HEK293 (cell line): ENCODE results near the gene EIF5A.
A peak's percentile ranks its signal among the peaks of the same experiment; 100 is the strongest.

Experiments used
- HOXD13 ChIP-seq: sonication (generic); formaldehyde crosslinking; IDR thresholded peaks from 2 replicates; pipeline ENCODE4 v1.8.0; 2022; ENCODE audit warnings: missing genetic modification reagents, borderline replicate concordance
- KLF10 ChIP-seq: fragments of 450-650 bp; IDR thresholded peaks from 2 replicates; pipeline ENCODE4 v1.5.1; 2018; ENCODE audit warnings: missing biosample characterization, mild to moderate bottlenecking, missing genetic modification characterization
- MEIS1 ChIP-seq: sonication (generic); formaldehyde crosslinking; IDR thresholded peaks from 2 replicates; pipeline ENCODE4 v1.8.1; 2022; ENCODE audit warnings: missing genetic modification reagents, mild to moderate bottlenecking, borderline replicate concordance
- PRDM1 ChIP-seq: fragments of 450-650 bp; formaldehyde crosslinking; IDR thresholded peaks from 2 replicates; pipeline ENCODE4; 2016; ENCODE audit warnings: missing biosample characterization, missing genetic modification characterization
- PRDM2 ChIP-seq: fragments of 450-650 bp; formaldehyde crosslinking; IDR thresholded peaks from 2 replicates; pipeline ENCODE4 v1.5.1; 2016; ENCODE audit warnings: missing biosample characterization, missing genetic modification characterization, borderline replicate concordance
- PRDM6 ChIP-seq: fragments of 450-650 bp; formaldehyde crosslinking; IDR thresholded peaks from 2 replicates; pipeline ENCODE4 v1.5.1; 2017; ENCODE audit warnings: missing biosample characterization, missing genetic modification characterization
- SETDB1 ChIP-seq: IDR thresholded peaks from one replicate; pipeline ENCODE4 v1.6.1; 2017; ENCODE audit warnings: mild to moderate bottlenecking, low read length, moderate library complexity, mixed read lengths; ENCODE audit not compliant: insufficient read length
- TSHZ1 ChIP-seq: fragments of 450-650 bp; formaldehyde crosslinking; IDR thresholded peaks from 2 replicates; pipeline ENCODE4 v1.5.1; 2016; ENCODE audit warnings: missing biosample characterization, missing genetic modification characterization, borderline replicate concordance
- ZFP41 ChIP-seq: fragments of 450-650 bp; formaldehyde crosslinking; IDR thresholded peaks from 2 replicates; pipeline ENCODE4 v1.5.1; 2016; ENCODE audit warnings: missing biosample characterization, missing genetic modification characterization, borderline replicate concordance
- ZNF121 ChIP-seq: fragments of 450-650 bp; formaldehyde crosslinking; IDR thresholded peaks from 2 replicates; pipeline ENCODE4 v1.5.1; 2016; ENCODE audit warnings: missing biosample characterization, missing genetic modification characterization
- ZNF184 ChIP-seq: fragments of 450-650 bp; IDR thresholded peaks from 2 replicates; pipeline ENCODE4 v1.5.1; 2018; ENCODE audit warnings: missing biosample characterization, mild to moderate bottlenecking, missing genetic modification characterization
- ZNF26 ChIP-seq: fragments of 450-650 bp; formaldehyde crosslinking; IDR thresholded peaks from 2 replicates; pipeline ENCODE4 v1.5.1; 2016; ENCODE audit warnings: missing biosample characterization, missing genetic modification characterization
- ZNF302 ChIP-seq: fragments of 450-650 bp; formaldehyde crosslinking; IDR thresholded peaks from 2 replicates; pipeline ENCODE4 v1.5.1; 2016; ENCODE audit warnings: missing biosample characterization, missing genetic modification characterization, low read depth
- ZNF350 ChIP-seq: fragments of 450-650 bp; formaldehyde crosslinking; IDR thresholded peaks from 2 replicates; pipeline ENCODE4 v1.5.0; 2017; ENCODE audit warnings: missing biosample characterization, mild to moderate bottlenecking, missing genetic modification characterization
- ZNF366 ChIP-seq: fragments of 450-650 bp; formaldehyde crosslinking; conservative IDR thresholded peaks from 2 replicates; pipeline ENCODE4 v1.5.1; 2016; ENCODE audit warnings: missing biosample characterization, missing genetic modification characterization
- ZNF510 ChIP-seq: fragments of 450-650 bp; formaldehyde crosslinking; IDR thresholded peaks from 2 replicates; pipeline ENCODE4 v1.5.1; 2018; ENCODE audit warnings: mild to moderate bottlenecking, missing genetic modification characterization, missing biosample characterization; ENCODE audit not compliant: insufficient replicate concordance
- ZNF580 ChIP-seq: fragments of 450-650 bp; formaldehyde crosslinking; IDR thresholded peaks from 2 replicates; pipeline ENCODE4 v1.5.1; 2016; ENCODE audit warnings: missing biosample characterization, missing genetic modification characterization
- ZNF610 ChIP-seq: fragments of 450-650 bp; formaldehyde crosslinking; IDR thresholded peaks from 2 replicates; pipeline ENCODE4 v1.5.1; 2016; ENCODE audit warnings: missing biosample characterization, missing genetic modification characterization, borderline replicate concordance
- ZNF621 ChIP-seq: fragments of 450-650 bp; formaldehyde crosslinking; IDR thresholded peaks from 2 replicates; pipeline ENCODE4 v1.5.1; 2017; ENCODE audit warnings: missing biosample characterization, missing genetic modification characterization
- ZNF658 ChIP-seq: fragments of 450-650 bp; formaldehyde crosslinking; IDR thresholded peaks from 2 replicates; pipeline ENCODE4; 2016; ENCODE audit warnings: missing biosample characterization, missing genetic modification characterization
- ZNF768 ChIP-seq: fragments of 450-650 bp; formaldehyde crosslinking; IDR thresholded peaks from 2 replicates; pipeline ENCODE4 v1.5.1; 2018; ENCODE audit warnings: missing biosample characterization, mild to moderate bottlenecking, missing genetic modification characterization
- ZNF830 ChIP-seq: fragments of 450-650 bp; IDR thresholded peaks from 2 replicates; pipeline ENCODE4 v1.5.0; 2018; ENCODE audit warnings: missing biosample characterization, missing genetic modification characterization, low read depth, mild to moderate bottlenecking, moderate library complexity
- ZXDB ChIP-seq: fragments of 450-650 bp; formaldehyde crosslinking; IDR thresholded peaks from 2 replicates; pipeline ENCODE4 v1.5.1; 2016; ENCODE audit warnings: missing biosample characterization, missing genetic modification characterization
- TF ChIP-seq, protein P1 (sequence below): fragments of 450-650 bp; formaldehyde crosslinking; IDR thresholded peaks from 2 replicates; pipeline ENCODE4 v1.5.1; 2016; ENCODE audit warnings: missing biosample characterization, missing genetic modification characterization

EIF5A gene

DNA sequence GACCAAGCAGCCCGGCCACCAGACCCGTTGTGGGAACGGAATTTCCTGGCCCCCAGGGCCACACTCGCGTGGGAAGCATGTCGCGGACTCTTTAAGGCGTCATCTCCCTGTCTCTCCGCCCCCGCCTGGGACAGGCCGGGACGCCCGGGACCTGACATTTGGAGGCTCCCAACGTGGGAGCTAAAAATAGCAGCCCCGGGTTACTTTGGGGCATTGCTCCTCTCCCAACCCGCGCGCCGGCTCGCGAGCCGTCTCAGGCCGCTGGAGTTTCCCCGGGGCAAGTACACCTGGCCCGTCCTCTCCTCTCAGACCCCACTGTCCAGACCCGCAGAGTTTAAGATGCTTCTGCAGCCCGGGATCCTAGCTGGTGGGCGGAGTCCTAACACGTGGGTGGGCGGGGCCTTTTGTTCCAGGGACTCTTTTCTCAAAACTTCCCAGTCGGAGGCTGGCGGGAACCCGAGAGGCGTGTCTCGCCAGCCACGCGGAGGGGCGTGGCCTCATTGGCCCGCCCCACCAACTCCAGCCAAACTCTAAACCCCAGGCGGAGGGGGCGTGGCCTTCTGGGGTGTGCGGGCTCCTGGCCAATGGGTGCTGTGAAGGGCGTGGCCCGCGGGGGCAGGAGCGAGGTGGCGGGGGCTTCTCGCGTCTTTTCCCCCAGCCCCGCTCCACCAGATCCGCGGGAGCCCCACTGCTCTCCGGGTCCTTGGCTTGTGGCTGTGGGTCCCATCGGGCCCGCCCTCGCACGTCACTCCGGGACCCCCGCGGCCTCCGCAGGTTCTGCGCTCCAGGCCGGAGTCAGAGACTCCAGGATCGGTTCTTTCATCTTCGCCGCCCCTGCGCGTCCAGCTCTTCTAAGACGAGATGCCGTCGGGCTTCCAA is 26.1 kb upstream of the EIF5A start, which contains the start of gene SLC2A4 (continued):
- TF ChIP-seq ZNF658 (tag by site-specific recombination) (no peak), ZNF302 (tag by site-specific recombination) (no peak), ZNF184 (no peak), ZNF350 (tag by site-specific recombination) (no peak), ZXDB (no peak), MEIS1 (CRISPR knock-in tag) (no peak), ZNF366 (tag by site-specific recombination) (no peak; the same call in 1 of the 2 replicates), ZNF580 (no peak), ZFP41 (tag by site-specific recombination) (no peak), HOXD13 (CRISPR knock-in tag) (no peak), ZNF121 (tag by site-specific recombination) (peak; percentile 72; the same call in 1 of the 2 replicates), PRDM2 (no peak), PRDM1 (no peak), ZNF768 (tag by site-specific recombination) (no peak), PRDM6 (tag by site-specific recombination) (no peak), ZNF26 (no peak), KLF10 (peak; percentile 98), ZNF610 (tag by site-specific recombination) (no peak), ZNF621 (tag by site-specific recombination) (no peak), SETDB1 (no peak), ZNF510 (tag by site-specific recombination) (no peak), TSHZ1 (tag by site-specific recombination) (no peak), ZNF830 (tag by site-specific recombination) (no peak)
- TF ChIP-seq, protein P1, sequence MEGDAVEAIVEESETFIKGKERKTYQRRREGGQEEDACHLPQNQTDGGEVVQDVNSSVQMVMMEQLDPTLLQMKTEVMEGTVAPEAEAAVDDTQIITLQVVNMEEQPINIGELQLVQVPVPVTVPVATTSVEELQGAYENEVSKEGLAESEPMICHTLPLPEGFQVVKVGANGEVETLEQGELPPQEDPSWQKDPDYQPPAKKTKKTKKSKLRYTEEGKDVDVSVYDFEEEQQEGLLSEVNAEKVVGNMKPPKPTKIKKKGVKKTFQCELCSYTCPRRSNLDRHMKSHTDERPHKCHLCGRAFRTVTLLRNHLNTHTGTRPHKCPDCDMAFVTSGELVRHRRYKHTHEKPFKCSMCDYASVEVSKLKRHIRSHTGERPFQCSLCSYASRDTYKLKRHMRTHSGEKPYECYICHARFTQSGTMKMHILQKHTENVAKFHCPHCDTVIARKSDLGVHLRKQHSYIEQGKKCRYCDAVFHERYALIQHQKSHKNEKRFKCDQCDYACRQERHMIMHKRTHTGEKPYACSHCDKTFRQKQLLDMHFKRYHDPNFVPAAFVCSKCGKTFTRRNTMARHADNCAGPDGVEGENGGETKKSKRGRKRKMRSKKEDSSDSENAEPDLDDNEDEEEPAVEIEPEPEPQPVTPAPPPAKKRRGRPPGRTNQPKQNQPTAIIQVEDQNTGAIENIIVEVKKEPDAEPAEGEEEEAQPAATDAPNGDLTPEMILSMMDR (tag by site-specific recombination): no peak
